SK-N-MC (cell line): ENCODE data around the gene MASP2.
"Not testable (repeated sequence)": the region's sequence is repeated elsewhere in the genome, so short reads cannot be mapped to it uniquely, and the experiment has no call there.

Experiments
- DNase-seq: peaks from one replicate; pipeline ENCODE4 v3.0.0-alpha.2; 2011; ENCODE audit warnings: low read depth, low spot score
- H3K27ac ChIP-seq: fragments of 200-600 bp; sonication (generic); 2 replicates; pipeline ENCODE4 v1.5.1; 2016; ENCODE audit warnings: mixed run types
- H3K36me3 ChIP-seq: fragments of 200-600 bp; sonication (generic); 2 replicates; pipeline ENCODE4 v1.6.1; 2017; ENCODE audit warnings: antibody characterized with exemption, low read length, mixed read lengths; ENCODE audit not compliant: insufficient read depth
- H3K4me3 ChIP-seq: fragments of 200-600 bp; sonication (generic); 2 replicates; pipeline ENCODE4 v1.5.1; 2016
- H3K9ac ChIP-seq: fragments of 200-600 bp; sonication (generic); 2 replicates; pipeline ENCODE4 v1.8.0; 2017; ENCODE audit warnings: mixed run types, mixed read lengths; ENCODE audit not compliant: insufficient read length
- H3K9me3 ChIP-seq: fragments of 200-600 bp; sonication (generic); 2 replicates; pipeline ENCODE4 v1.6.1; 2017; ENCODE audit warnings: low read depth, mild to moderate bottlenecking, antibody characterized with exemption, low read length, moderate library complexity, mixed read lengths
- EZH2 ChIP-seq: fragments of 200-600 bp; sonication (generic); IDR thresholded peaks from one replicate; pipeline ENCODE4 v1.6.1; 2017; ENCODE audit warnings: antibody characterized with exemption
- FOXP2 ChIP-seq: optimal IDR thresholded peaks from 2 replicates; pipeline ENCODE3; 2011; ENCODE audit warnings: mild to moderate bottlenecking, moderate library complexity; ENCODE audit not compliant: insufficient read depth; ENCODE audit errors: extremely low read length, control extremely low read depth
- POLR2AphosphoS5 ChIP-seq: IDR thresholded peaks from 2 replicates; pipeline ENCODE4 v1.6.1; 2012; ENCODE audit warnings: mild to moderate bottlenecking, low read depth, low read length, borderline replicate concordance

The MASP2 gene

GRCh38 chr1:11024154-11024873 is 22.7 kb downstream of the MASP2 start:
- DNase-seq: no peak
- Histone ChIP-seq H3K36me3 (peaks cover 80% of the 10 kb centered on the region), H3K9ac (no peak overlapping the region), H3K4me3 (no peak overlapping the region), H3K9me3 (no peaks in the 10 kb centered on the region), H3K27ac (peak overlapping the region; percentile 22)
- TF ChIP-seq EZH2 (no peak), POLR2AphosphoS5 (no peak), FOXP2 (no peak)

DNA sequence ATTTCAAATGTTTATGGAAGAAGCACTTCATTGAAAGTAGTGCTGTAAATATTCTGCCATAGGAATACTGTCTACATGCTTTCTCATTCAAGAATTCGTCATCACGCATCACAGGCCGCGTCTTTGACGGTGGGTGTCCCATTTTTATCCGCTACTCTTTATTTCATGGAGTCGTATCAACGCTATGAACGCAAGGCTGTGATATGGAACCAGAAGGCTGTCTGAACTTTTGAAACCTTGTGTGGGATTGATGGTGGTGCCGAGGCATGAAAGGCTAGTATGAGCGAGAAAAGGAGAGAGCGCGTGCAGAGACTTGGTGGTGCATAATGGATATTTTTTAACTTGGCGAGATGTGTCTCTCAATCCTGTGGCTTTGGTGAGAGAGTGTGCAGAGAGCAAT is 23.8 kb downstream of the MASP2 start:
- Histone ChIP-seq H3K9me3 (no peaks in the 10 kb centered on the region), H3K4me3 (no peak overlapping the region), H3K9ac (no peak overlapping the region), H3K36me3 (peaks cover 91% of the 10 kb centered on the region), H3K27ac (no peak overlapping the region)
- no peak for TF ChIP-seq POLR2AphosphoS5
- no peak for TF ChIP-seq EZH2
- TF ChIP-seq FOXP2: no peak
- no peak for DNase-seq

- no peak for DNase-seq
- H3K9ac ChIP-seq: no peak overlapping the region
- H3K9me3 ChIP-seq: no peaks in the 10 kb centered on the region
- no peak overlapping the region for H3K27ac ChIP-seq
- no peak overlapping the region for H3K4me3 ChIP-seq
- TF ChIP-seq FOXP2 (no peak), EZH2 (no peak), POLR2AphosphoS5 (no peak)
- peaks cover 93% of the 10 kb centered on the region for H3K36me3 ChIP-seq
Observed at GRCh38 chr1:11019971-11020370, 27.1 kb downstream of the MASP2 start.

GRCh38 chr1:11019358-11019757 is 27.7 kb downstream of the MASP2 start:
- H3K36me3 ChIP-seq: peaks cover 93% of the 10 kb centered on the region

DNA sequence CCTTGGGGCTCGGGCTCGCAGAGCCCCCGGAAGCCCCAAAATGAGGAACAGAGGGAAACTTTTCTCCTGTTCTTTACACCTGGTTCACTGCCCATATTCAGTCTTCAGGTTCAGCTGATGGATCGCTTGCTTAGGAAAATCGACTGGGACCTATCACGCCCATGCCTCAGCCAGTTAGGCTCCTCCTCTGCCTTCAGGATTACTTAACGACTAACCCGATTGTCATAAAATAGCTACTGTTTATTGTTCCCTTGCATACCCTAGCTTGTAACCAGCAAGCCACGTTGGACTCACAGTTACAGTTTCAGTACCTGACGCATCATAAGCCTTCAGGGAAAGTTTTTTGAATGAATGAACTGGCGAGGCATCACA is 33.9 kb downstream of the MASP2 start:
- peak overlapping the region; percentile 98; the same call in 1 of the 2 replicates for H3K27ac ChIP-seq
- DNase-seq: no peak

More at GRCh38 chr1:11019358-11019757, 27.7 kb downstream of the MASP2 start:
- not testable (repeated sequence) for H3K9me3 ChIP-seq, H3K9ac ChIP-seq, DNase-seq, H3K27ac ChIP-seq, H3K4me3 ChIP-seq

DNA sequence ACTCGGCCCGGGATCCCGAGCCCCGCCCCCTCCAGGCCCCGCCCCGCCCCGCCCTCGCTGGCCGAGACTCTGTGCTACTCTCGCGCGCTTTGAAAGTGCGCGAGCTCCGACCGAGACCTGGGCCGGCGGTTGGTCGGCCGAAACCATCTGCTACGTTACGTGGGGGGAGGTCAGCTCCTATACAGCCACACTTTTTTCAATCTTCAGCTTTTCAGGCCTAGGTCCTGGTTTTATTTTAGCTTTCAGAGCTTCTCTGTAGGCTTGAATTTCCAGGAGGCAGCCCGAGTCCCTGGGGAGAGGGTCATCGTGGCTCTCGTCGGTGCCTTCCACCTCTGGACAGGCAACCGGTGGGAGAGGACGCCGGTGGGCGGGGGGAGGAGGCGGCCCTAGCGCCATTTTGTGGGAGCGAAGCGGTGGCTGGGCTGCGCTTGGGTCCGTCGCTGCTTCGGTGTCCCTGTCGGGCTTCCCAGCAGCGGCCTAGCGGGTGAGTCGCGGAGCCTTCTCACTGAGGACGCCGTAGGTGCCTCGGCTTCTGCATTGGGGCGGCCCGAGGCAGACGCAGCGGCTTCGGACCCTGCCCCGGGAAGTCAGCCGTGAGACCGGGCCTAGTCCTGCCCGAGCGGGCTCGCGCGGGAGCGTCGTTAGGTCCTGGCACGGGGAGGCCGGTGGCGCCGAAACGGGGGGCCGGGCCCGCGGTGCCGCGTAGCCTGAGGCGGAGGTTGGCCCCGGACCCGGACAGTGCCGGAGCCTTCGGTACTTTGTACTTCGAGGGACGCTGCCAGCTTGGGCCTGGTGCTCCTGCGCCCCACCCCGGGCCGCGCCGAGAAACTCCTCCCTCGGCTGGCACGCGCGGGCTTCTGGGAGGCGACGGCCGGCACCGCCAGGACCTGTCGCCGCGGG is 34.5 kb downstream of the MASP2 start, which contains the start of gene TARDBP:
Gene TARDBP (plus strand): TSS at position 395 of the 900 bp plus-strand sequence. CDS start 1,074 bp downstream, outside the sequence.
- Histone ChIP-seq H3K9ac (peak within 1 kb of the TSS; percentile 100), H3K4me3 (peak within 1 kb of the TSS; percentile 97), H3K27ac (peak within 1 kb of the TSS; percentile 98), H3K36me3 (peaks cover 43% of the 10 kb centered on the region), H3K9me3 (no peaks in the 10 kb centered on the region)
- peak; percentile 73 for DNase-seq
- TF ChIP-seq POLR2AphosphoS5: peak; percentile 90
- no peak for TF ChIP-seq FOXP2
- TF ChIP-seq EZH2: no peak

More for the DNA sequence above, 33.9 kb downstream of the MASP2 start:
- Histone ChIP-seq H3K9me3 (no peaks in the 10 kb centered on the region), H3K4me3 (peak overlapping the region; percentile 97), H3K36me3 (peaks cover 46% of the 10 kb centered on the region), H3K9ac (peak overlapping the region; percentile 100)
- TF ChIP-seq FOXP2: no peak
- no peak for TF ChIP-seq EZH2
- TF ChIP-seq POLR2AphosphoS5: no peak

DNA sequence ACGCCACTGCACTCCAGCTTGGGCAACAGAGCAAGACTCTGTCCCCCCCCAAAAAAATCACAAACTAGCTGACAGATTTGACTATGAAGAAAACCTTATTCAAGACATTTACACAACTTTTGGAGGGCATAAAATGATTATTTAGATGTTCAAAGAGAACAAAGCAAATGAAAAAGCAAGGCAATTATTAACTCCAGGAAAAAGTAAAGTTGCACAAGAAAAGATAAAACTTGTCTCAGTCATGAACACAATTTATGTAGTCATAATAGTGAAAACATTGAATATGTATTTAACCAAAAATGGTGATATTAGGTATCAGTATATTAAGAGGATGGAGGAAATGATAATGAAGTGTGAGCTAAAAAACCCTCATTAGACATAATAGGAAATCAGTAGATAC is 46.5 kb downstream of the MASP2 start:
- H3K9me3 ChIP-seq: no peaks in the 10 kb centered on the region
- no peak overlapping the region for H3K27ac ChIP-seq
- TF ChIP-seq FOXP2 (no peak), EZH2 (no peak), POLR2AphosphoS5 (no peak)
- no peak overlapping the region for H3K9ac ChIP-seq
- no peak for DNase-seq
- H3K4me3 ChIP-seq: no peak overlapping the region
- no peaks in the 10 kb centered on the region for H3K36me3 ChIP-seq

GRCh38 chr1:10996100-10996499 is 50.9 kb downstream of the MASP2 start:
- Histone ChIP-seq H3K36me3 (no peaks in the 10 kb centered on the region), H3K4me3 (no peak overlapping the region), H3K27ac (no peak overlapping the region), H3K9me3 (no peaks in the 10 kb centered on the region), H3K9ac (no peak overlapping the region)
- no peak for DNase-seq
- no peak for TF ChIP-seq EZH2
- TF ChIP-seq POLR2AphosphoS5: no peak
- no peak for TF ChIP-seq FOXP2

DNA sequence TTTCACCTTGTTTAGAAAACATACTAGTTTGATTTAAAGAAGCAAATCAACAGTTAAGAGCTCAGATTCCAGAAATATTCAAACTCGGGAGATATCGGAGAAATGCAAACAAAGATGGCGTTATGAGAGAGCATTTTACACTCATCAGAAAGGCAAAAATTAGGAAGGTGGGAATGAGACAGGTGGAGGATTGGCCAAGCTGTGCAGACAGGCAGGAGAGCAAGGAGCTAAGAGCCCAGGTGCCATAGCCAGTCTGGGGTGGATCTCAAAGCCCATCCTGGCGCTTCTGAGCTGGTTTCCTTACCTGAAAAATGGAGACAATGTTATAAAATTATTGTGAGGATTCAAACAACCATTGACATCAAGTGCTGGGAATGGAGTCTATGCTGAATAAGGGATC is 54.2 kb downstream of the MASP2 start:
- TF ChIP-seq EZH2 (no peak), POLR2AphosphoS5 (no peak), FOXP2 (no peak)
- Histone ChIP-seq H3K9ac (peak overlapping the region; percentile 32), H3K36me3 (no peaks in the 10 kb centered on the region), H3K9me3 (no peaks in the 10 kb centered on the region), H3K27ac (peak overlapping the region; percentile 95), H3K4me3 (no peak overlapping the region)
- DNase-seq: no peak

DNA sequence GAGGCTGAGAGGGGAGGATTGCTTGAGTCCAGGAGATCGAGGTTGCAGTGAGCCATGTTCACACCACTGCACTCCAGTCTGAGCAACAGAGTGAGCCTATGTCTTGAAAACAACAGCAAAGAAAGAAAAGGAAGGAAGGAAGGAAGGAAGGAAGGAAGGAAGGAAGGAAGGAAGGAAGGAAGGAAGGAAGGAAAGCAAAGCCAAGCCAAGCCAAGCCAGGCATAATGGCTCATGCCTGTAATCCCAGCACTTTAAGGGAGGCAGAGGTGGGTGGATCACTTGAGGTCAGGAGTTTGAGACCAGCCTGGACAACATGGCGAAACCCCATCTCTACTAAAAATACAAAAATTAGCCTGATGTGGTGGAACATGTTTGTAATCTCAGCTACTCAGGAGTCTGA is 55.0 kb downstream of the MASP2 start:
- peak overlapping the region; percentile 95 for H3K27ac ChIP-seq
- DNase-seq: peak; percentile 85
- not testable (repeated sequence) for H3K4me3 ChIP-seq, H3K36me3 ChIP-seq, H3K9me3 ChIP-seq, H3K9ac ChIP-seq
